OCI-M2 (cell line): Measurements from ENCODE around the gene CHRNA7.
"Not testable (repeated sequence)": the region's sequence is repeated elsewhere in the genome, so short reads cannot be mapped to it uniquely, and the experiment has no call there.

Source experiments
- DNase-seq: peaks from one replicate; lab custom pipeline; 2025; ENCODE audit not compliant: unreplicated experiment; lab: John Stamatoyannopoulos, UW

The CHRNA7 gene

GRCh38 chr15:32166270-32166669 is 136.0 kb downstream of the CHRNA7 start:
- not testable (repeated sequence) for DNase-seq

- DNase-seq, result not testable (repeated sequence)
Observed at GRCh38 chr15:32167913-32168312, 137.6 kb downstream of the CHRNA7 start.

DNA sequence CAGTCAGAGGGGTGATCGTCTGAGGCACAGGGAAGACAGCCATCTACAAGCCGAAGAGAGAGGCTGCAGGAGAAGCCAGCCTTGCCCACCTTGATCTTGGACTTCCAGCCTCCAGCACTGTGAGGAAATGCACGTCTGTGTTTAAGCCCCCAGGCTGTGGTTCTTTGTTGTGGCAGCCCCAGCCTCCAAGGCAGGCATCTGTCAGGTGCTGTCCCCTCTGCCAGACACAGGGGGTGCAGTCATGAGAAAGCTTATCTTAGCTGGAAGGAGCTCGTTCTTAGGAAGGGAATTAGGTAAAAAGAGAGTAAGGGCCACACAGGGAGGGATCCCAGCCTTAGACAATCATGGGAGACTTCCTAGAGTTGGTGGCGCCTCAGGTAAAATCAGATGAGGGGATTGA is 150.3 kb downstream of the CHRNA7 start:
- DNase-seq, result not testable (repeated sequence)

DNA sequence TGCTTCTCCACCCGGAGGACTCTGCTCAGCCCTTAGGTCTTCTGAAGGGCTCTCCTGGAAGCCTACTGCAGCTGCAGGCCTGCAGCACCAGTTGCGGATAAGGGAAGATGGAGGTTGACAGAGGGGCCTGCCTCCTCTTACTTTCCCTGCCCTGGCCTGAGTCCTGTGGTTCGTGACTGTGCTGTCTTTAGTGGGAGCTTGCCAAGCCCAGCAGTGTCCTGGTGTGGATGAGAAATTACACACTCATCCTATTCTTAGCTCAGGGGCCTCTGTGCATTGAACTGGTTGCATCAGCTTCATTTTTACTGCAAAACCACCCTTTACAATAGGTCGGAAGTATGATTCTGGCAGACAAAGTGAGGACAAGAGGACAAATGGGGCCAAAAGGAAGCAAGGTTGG is 163.5 kb downstream of the CHRNA7 start:
- not testable (repeated sequence) for DNase-seq

DNA sequence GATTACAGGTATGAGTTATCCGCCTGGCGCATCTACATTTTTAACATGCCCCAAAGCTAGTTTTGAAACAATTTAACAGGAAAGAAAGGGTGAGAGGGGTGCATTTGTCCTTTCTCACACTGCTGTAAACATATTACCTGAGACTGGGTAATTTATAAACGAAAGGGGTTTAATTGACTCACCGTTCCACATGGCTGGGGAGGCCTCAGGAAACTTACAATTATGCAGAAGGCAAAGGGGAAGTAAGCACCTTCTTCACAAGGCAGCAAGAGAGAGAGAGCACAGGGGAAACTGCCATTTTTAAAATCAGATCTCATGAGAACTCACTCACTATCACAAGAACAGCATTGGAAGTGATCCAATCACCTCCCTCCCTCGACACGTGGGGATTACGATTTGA is 165.9 kb downstream of the CHRNA7 start:
- DNase-seq, result not testable (repeated sequence)

DNA sequence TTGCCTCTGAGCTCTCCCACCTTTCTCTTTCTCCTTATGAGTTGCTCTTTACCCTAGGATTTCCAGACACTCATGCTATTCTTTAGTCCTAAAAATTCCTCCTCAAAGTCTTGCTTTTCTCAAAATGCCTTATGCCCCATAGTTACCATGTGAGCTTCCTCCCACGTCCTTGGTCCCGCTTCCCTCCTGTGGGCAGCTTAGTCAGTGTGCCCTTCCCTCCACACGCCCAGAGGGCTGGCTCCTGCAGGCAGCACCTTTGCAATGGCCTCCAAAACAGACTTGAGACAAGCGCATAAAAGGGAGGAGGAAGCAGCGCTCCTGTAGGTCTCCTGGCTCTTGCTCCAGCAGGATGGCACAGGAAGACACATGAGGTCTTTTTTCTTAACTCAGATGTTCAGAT is 168.6 kb downstream of the CHRNA7 start:
- DNase-seq, result not testable (repeated sequence)

GRCh38 chr15:32209081-32209480 is 178.8 kb downstream of the CHRNA7 start:
- not testable (repeated sequence) for DNase-seq

DNA sequence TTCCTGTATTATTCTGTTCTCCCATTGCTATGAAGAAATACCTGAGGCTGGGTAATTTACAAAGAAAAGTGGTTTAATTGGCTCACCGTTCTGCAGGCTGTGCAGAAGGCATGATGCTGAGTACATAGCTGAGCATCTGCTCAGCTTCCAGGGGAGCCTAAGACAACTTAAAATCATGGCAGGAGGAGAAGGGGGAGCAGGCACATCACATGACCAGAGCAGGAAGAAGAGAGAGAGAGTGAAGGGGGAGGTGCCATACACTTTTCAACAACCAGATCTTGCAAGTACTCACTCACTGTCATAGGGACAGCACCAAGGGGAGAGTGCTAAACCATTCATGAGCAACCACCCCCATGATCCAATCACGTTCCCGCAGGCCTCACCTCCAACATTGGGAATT is 188.4 kb downstream of the CHRNA7 start:
- no peak for DNase-seq
